ENCODE results near the gene MED12L.

The MED12L gene

DNA sequence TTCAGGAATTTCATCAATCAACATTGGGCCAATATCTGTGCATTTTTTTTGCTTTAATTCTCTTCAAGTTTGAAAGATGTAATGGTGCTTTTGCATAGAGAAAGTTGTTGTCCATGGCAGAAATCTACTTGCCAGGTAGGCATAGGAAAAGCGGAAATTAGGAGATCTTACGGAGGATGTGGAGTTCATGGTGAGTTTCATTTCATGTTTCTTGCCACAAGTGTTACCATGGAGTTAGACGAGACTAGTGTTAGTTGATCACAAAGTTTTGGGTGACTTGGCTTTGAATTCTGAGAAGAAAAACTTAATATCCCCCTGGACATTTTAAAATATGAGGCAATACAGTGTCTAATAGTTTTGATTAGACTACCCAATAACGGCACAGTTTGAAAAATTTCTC is 244.9 kb downstream of the MED12L start:
- Histone ChIP-seq H3K27ac (no peak overlapping the region), H3K79me2 (ENCODE audit: insufficient read depth, low read depth) (no peaks in the 10 kb centered on the region), H3K4me3 (IDR thresholded peaks at IDR 0.05; ENCODE audit: insufficient read depth, low read depth, low read length) (no peak overlapping the region), H4K20me1 (ENCODE audit: insufficient read depth) (no peaks in the 10 kb centered on the region), H3K27me3 (ENCODE audit: insufficient read depth, low read depth) (no peaks in the 10 kb centered on the region), H3K4me2 (no peak overlapping the region), H3K4me1 (ENCODE audit: low read depth, poor library complexity, severe bottlenecking) (no peaks in the 10 kb centered on the region), H3K9ac (no peak overlapping the region), H2AFZ (ENCODE audit: low read depth) (no peak overlapping the region), H3K36me3 (ENCODE audit: insufficient read depth) (no peaks in the 10 kb centered on the region)
- TF ChIP-seq, protein P1, sequence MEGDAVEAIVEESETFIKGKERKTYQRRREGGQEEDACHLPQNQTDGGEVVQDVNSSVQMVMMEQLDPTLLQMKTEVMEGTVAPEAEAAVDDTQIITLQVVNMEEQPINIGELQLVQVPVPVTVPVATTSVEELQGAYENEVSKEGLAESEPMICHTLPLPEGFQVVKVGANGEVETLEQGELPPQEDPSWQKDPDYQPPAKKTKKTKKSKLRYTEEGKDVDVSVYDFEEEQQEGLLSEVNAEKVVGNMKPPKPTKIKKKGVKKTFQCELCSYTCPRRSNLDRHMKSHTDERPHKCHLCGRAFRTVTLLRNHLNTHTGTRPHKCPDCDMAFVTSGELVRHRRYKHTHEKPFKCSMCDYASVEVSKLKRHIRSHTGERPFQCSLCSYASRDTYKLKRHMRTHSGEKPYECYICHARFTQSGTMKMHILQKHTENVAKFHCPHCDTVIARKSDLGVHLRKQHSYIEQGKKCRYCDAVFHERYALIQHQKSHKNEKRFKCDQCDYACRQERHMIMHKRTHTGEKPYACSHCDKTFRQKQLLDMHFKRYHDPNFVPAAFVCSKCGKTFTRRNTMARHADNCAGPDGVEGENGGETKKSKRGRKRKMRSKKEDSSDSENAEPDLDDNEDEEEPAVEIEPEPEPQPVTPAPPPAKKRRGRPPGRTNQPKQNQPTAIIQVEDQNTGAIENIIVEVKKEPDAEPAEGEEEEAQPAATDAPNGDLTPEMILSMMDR (conservative IDR thresholded peaks at IDR 0.05; ENCODE audit: low read depth, low read length), result no peak

GRCh38 chr3:151330899-151331298 is 245.4 kb downstream of the MED12L start:
- no peak overlapping the region for H3K4me3 ChIP-seq (IDR thresholded peaks at IDR 0.05; ENCODE audit: insufficient read depth, low read depth, low read length)
- no peak overlapping the region for H3K27ac ChIP-seq
- no peaks in the 10 kb centered on the region for H4K20me1 ChIP-seq (ENCODE audit: insufficient read depth)
- H3K9ac ChIP-seq, result no peak overlapping the region
- H2AFZ ChIP-seq (ENCODE audit: low read depth), result no peak overlapping the region
- no peaks in the 10 kb centered on the region for H3K79me2 ChIP-seq (ENCODE audit: insufficient read depth, low read depth)
- TF ChIP-seq, protein P1 (conservative IDR thresholded peaks at IDR 0.05; ENCODE audit: low read depth, low read length), result no peak
- no peaks in the 10 kb centered on the region for H3K27me3 ChIP-seq (ENCODE audit: insufficient read depth, low read depth)
- no peaks in the 10 kb centered on the region for H3K4me1 ChIP-seq (ENCODE audit: low read depth, poor library complexity, severe bottlenecking)
- no peak overlapping the region for H3K4me2 ChIP-seq
- H3K36me3 ChIP-seq (ENCODE audit: insufficient read depth), result no peaks in the 10 kb centered on the region

GRCh38 chr3:151331696-151332095 is 246.2 kb downstream of the MED12L start:
- Histone ChIP-seq H3K79me2 (ENCODE audit: insufficient read depth, low read depth) (no peaks in the 10 kb centered on the region), H3K27me3 (ENCODE audit: insufficient read depth, low read depth) (no peaks in the 10 kb centered on the region), H4K20me1 (ENCODE audit: insufficient read depth) (no peaks in the 10 kb centered on the region), H3K4me3 (IDR thresholded peaks at IDR 0.05; ENCODE audit: insufficient read depth, low read depth, low read length) (no peak overlapping the region), H3K36me3 (ENCODE audit: insufficient read depth) (no peaks in the 10 kb centered on the region), H2AFZ (ENCODE audit: low read depth) (no peak overlapping the region), H3K27ac (no peak overlapping the region), H3K9ac (no peak overlapping the region), H3K4me2 (no peak overlapping the region), H3K4me1 (ENCODE audit: low read depth, poor library complexity, severe bottlenecking) (no peaks in the 10 kb centered on the region)
- TF ChIP-seq, protein P1 (conservative IDR thresholded peaks at IDR 0.05; ENCODE audit: low read depth, low read length), result no peak

GRCh38 chr3:151345859-151346258 is 260.4 kb downstream of the MED12L start:
- H3K27me3 ChIP-seq (ENCODE audit: insufficient read depth, low read depth), result no peaks in the 10 kb centered on the region
- no peak overlapping the region for H3K4me2 ChIP-seq
- H3K4me1 ChIP-seq (ENCODE audit: low read depth, poor library complexity, severe bottlenecking), result no peaks in the 10 kb centered on the region
- no peak overlapping the region for H3K27ac ChIP-seq
- H3K36me3 ChIP-seq (ENCODE audit: insufficient read depth), result no peaks in the 10 kb centered on the region
- no peaks in the 10 kb centered on the region for H4K20me1 ChIP-seq (ENCODE audit: insufficient read depth)
- no peak overlapping the region for H3K9ac ChIP-seq
- TF ChIP-seq, protein P1 (conservative IDR thresholded peaks at IDR 0.05; ENCODE audit: low read depth, low read length), result no peak
- no peak overlapping the region for H2AFZ ChIP-seq (ENCODE audit: low read depth)
- H3K79me2 ChIP-seq (ENCODE audit: insufficient read depth, low read depth), result no peaks in the 10 kb centered on the region
- H3K4me3 ChIP-seq (IDR thresholded peaks at IDR 0.05; ENCODE audit: insufficient read depth, low read depth, low read length), result no peak overlapping the region
